ENCODE measurements around the gene ARFGAP1. TPM values are rescaled to one million over a fixed set of nuclear protein-coding genes. Genes with fewer than 3 reads are reported as not detected.

The ARFGAP1 gene
- total and polyA plus RNA-seq, 2 of the 8 experiments (the other 6 are each of a cell fraction or from before 2014, with no cell fraction given): 93.7 to 100 TPM

GRCh38 chr20:63295422-63295821, 22.8 kb downstream of the ARFGAP1 start (continued):
- TF ChIP-seq, protein P1, sequence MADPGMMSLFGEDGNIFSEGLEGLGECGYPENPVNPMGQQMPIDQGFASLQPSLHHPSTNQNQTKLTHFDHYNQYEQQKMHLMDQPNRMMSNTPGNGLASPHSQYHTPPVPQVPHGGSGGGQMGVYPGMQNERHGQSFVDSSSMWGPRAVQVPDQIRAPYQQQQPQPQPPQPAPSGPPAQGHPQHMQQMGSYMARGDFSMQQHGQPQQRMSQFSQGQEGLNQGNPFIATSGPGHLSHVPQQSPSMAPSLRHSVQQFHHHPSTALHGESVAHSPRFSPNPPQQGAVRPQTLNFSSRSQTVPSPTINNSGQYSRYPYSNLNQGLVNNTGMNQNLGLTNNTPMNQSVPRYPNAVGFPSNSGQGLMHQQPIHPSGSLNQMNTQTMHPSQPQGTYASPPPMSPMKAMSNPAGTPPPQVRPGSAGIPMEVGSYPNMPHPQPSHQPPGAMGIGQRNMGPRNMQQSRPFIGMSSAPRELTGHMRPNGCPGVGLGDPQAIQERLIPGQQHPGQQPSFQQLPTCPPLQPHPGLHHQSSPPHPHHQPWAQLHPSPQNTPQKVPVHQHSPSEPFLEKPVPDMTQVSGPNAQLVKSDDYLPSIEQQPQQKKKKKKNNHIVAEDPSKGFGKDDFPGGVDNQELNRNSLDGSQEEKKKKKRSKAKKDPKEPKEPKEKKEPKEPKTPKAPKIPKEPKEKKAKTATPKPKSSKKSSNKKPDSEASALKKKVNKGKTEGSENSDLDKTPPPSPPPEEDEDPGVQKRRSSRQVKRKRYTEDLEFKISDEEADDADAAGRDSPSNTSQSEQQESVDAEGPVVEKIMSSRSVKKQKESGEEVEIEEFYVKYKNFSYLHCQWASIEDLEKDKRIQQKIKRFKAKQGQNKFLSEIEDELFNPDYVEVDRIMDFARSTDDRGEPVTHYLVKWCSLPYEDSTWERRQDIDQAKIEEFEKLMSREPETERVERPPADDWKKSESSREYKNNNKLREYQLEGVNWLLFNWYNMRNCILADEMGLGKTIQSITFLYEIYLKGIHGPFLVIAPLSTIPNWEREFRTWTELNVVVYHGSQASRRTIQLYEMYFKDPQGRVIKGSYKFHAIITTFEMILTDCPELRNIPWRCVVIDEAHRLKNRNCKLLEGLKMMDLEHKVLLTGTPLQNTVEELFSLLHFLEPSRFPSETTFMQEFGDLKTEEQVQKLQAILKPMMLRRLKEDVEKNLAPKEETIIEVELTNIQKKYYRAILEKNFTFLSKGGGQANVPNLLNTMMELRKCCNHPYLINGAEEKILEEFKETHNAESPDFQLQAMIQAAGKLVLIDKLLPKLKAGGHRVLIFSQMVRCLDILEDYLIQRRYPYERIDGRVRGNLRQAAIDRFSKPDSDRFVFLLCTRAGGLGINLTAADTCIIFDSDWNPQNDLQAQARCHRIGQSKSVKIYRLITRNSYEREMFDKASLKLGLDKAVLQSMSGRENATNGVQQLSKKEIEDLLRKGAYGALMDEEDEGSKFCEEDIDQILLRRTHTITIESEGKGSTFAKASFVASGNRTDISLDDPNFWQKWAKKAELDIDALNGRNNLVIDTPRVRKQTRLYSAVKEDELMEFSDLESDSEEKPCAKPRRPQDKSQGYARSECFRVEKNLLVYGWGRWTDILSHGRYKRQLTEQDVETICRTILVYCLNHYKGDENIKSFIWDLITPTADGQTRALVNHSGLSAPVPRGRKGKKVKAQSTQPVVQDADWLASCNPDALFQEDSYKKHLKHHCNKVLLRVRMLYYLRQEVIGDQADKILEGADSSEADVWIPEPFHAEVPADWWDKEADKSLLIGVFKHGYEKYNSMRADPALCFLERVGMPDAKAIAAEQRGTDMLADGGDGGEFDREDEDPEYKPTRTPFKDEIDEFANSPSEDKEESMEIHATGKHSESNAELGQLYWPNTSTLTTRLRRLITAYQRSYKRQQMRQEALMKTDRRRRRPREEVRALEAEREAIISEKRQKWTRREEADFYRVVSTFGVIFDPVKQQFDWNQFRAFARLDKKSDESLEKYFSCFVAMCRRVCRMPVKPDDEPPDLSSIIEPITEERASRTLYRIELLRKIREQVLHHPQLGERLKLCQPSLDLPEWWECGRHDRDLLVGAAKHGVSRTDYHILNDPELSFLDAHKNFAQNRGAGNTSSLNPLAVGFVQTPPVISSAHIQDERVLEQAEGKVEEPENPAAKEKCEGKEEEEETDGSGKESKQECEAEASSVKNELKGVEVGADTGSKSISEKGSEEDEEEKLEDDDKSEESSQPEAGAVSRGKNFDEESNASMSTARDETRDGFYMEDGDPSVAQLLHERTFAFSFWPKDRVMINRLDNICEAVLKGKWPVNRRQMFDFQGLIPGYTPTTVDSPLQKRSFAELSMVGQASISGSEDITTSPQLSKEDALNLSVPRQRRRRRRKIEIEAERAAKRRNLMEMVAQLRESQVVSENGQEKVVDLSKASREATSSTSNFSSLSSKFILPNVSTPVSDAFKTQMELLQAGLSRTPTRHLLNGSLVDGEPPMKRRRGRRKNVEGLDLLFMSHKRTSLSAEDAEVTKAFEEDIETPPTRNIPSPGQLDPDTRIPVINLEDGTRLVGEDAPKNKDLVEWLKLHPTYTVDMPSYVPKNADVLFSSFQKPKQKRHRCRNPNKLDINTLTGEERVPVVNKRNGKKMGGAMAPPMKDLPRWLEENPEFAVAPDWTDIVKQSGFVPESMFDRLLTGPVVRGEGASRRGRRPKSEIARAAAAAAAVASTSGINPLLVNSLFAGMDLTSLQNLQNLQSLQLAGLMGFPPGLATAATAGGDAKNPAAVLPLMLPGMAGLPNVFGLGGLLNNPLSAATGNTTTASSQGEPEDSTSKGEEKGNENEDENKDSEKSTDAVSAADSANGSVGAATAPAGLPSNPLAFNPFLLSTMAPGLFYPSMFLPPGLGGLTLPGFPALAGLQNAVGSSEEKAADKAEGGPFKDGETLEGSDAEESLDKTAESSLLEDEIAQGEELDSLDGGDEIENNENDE (IDR thresholded peaks at IDR 0.05; ENCODE audit: insufficient replicate concordance, low read length): no peak
- TF ChIP-seq POLR2A (IDR thresholded peaks at IDR 0.05; ENCODE audit: control extremely low read depth in 1 of 2, low read depth in 2 of 2, low read length in 2 of 2) (no peak), SIX5 (IDR thresholded peaks at IDR 0.05; ENCODE audit: low read depth, low read length) (no peak), CHD1 (IDR thresholded peaks at IDR 0.05; ENCODE audit: low read depth, low read length) (no peak)
